Endodermal cell (in vitro differentiated cells): Measurements from ENCODE around the gene DNTT. TPM values are rescaled to one million over a fixed set of nuclear protein-coding genes. Genes with fewer than 3 reads are reported as not detected.

ENCODE experiments used
- DNase-seq: peaks from one replicate; pipeline ENCODE4 v3.0.0-alpha.2; 2017
- H3K27ac ChIP-seq: 2 replicates; pipeline ENCODE4 v1.5.1; 2013; ENCODE audit warnings: mild to moderate bottlenecking, low read depth, low read length, moderate library complexity
- H3K27me3 ChIP-seq: 2 replicates; pipeline ENCODE4 v1.6.1; 2013; ENCODE audit warnings: mild to moderate bottlenecking, low read length, moderate library complexity; ENCODE audit not compliant: insufficient read depth, control insufficient read depth, poor library complexity, severe bottlenecking
- H3K36me3 ChIP-seq: 2 replicates; pipeline ENCODE4 v1.7.0; 2013; ENCODE audit warnings: mild to moderate bottlenecking, low read length, moderate library complexity; ENCODE audit not compliant: control insufficient read depth, insufficient read depth
- H3K4me1 ChIP-seq: one replicate; pipeline ENCODE4 v1.7.0; 2013; ENCODE audit warnings: low read length; ENCODE audit not compliant: control insufficient read depth, insufficient read depth
- H3K4me3 ChIP-seq: 2 replicates; pipeline ENCODE4 v1.5.1; 2013; ENCODE audit warnings: mild to moderate bottlenecking, low read length, moderate library complexity
- H3K9ac ChIP-seq: 2 replicates; pipeline ENCODE4 v1.6.1; 2013; ENCODE audit warnings: mild to moderate bottlenecking, low read length, moderate library complexity; ENCODE audit not compliant: poor library complexity, severe bottlenecking; ENCODE audit errors: extremely low read depth
- H3K9me3 ChIP-seq: 2 replicates; pipeline ENCODE4 v1.6.1; 2013; ENCODE audit warnings: mild to moderate bottlenecking, low read length, moderate library complexity; ENCODE audit not compliant: control insufficient read depth
- H3K27ac Mint-ChIP-seq: 2 replicates; pipeline ENCODE4 v1.8.0; 2020; ENCODE audit warnings: mixed read lengths
- H3K27me3 Mint-ChIP-seq: 2 replicates; pipeline ENCODE4 v1.8.0; 2021; ENCODE audit warnings: mild to moderate bottlenecking, mixed read lengths; ENCODE audit not compliant: insufficient read depth
- H3K36me3 Mint-ChIP-seq: 2 replicates; pipeline ENCODE4 v1.8.0; 2020; ENCODE audit warnings: low read depth, mixed read lengths
- H3K4me1 Mint-ChIP-seq: 2 replicates; pipeline ENCODE4 v1.8.0; 2020; ENCODE audit warnings: mixed read lengths
- H3K4me3 Mint-ChIP-seq: 2 replicates; pipeline ENCODE4 v1.8.0; 2020; ENCODE audit warnings: mild to moderate bottlenecking, moderate library complexity, mixed read lengths
- H3K9me3 Mint-ChIP-seq: 2 replicates; pipeline ENCODE4 v1.8.0; 2020; ENCODE audit warnings: mild to moderate bottlenecking, mixed read lengths
- CTCF ChIP-seq: fragments of 200-600 bp; sonication (generic); conservative IDR thresholded peaks from 2 replicates; pipeline ENCODE4 v1.5.0; 2021; ENCODE audit warnings: antibody characterized with exemption, mild to moderate bottlenecking
- WGBS, 2 experiments: methylation state at CpG; one replicate each; pipeline versions ENCODE4 v1.1.5 to v1.1.7; 2013; ENCODE audit warnings: missing lambda C conversion rate in 2 of 2, mixed read lengths in 1 of 2; ENCODE audit not compliant: insufficient coverage in 1 of 2, insufficient read length in 1 of 2; 5-methylcytosine and 5-hydroxymethylcytosine counted together
- total RNA-seq, 2 donors: library from RNA; stranded (reverse); fragmentation: NEBNext Ultra II Directional in 1 of 2; extraction: Animal tissue kit (Norgen Biotek cat#: 25700) in 1 of 2; gene quantifications; 2 replicates in 1 of 2; 3 replicates in 1 of 2; pipeline ENCODE4 v1.2.1, GENCODE V29; 2021

Gene DNTT
- total RNA-seq, 2 donors from 2014 or later, result not detected

GRCh38 chr10:96313344-96313743 lies 9.1 kb downstream of the DNTT start:
- WGBS, 2 experiments, result 80 to 97% methylated on average over 1 to 2 of the region's 2 CpGs
- H3K36me3 Mint-ChIP-seq, result no peaks in the 10 kb centered on the region
- TF ChIP-seq CTCF, result no peak

GRCh38 chr10:96317067-96317833 lies 13.0 kb downstream of the DNTT start:
- Histone ChIP-seq H3K27ac (no peak overlapping the region), H3K36me3 (no peaks in the 10 kb centered on the region), H3K4me1 (peaks cover 2% of the 10 kb centered on the region), H3K9ac (no peak overlapping the region), H3K27me3 (peaks cover 47% of the 10 kb centered on the region), H3K4me3 (no peak overlapping the region), H3K9me3 (no peaks in the 10 kb centered on the region)
- peak; percentile 22 for TF ChIP-seq CTCF
- H3K27me3 Mint-ChIP-seq, result peaks cover 30% of the 10 kb centered on the region
- H3K9me3 Mint-ChIP-seq, result no peaks in the 10 kb centered on the region
- peaks cover 9% of the 10 kb centered on the region for H3K4me1 Mint-ChIP-seq
- H3K27ac Mint-ChIP-seq, result no peak overlapping the region
- no peak for DNase-seq
- 83 to 100% methylated on average over 1 to 3 of the region's 4 CpGs for WGBS, 2 experiments
- H3K4me3 Mint-ChIP-seq, result no peak overlapping the region
- no peaks in the 10 kb centered on the region for H3K36me3 Mint-ChIP-seq

More at GRCh38 chr10:96313344-96313743, 9.1 kb downstream of the DNTT start:
- no peaks in the 10 kb centered on the region for H3K9me3 Mint-ChIP-seq
- peaks cover 34% of the 10 kb centered on the region for H3K4me1 Mint-ChIP-seq
- no peak for DNase-seq
- H3K9me3 ChIP-seq, result no peaks in the 10 kb centered on the region
- no peaks in the 10 kb centered on the region for H3K27me3 Mint-ChIP-seq
- no peak overlapping the region for H3K27ac ChIP-seq
- no peak overlapping the region for H3K4me3 ChIP-seq
- H3K9ac ChIP-seq, result no peak overlapping the region
- H3K27me3 ChIP-seq, result peaks cover 8% of the 10 kb centered on the region
- H3K36me3 ChIP-seq, result no peaks in the 10 kb centered on the region
- no peak overlapping the region for H3K27ac Mint-ChIP-seq
- no peak overlapping the region for H3K4me3 Mint-ChIP-seq
- H3K4me1 ChIP-seq, result peaks cover 18% of the 10 kb centered on the region

- Histone ChIP-seq H3K9ac (no peak overlapping the region), H3K4me3 (no peak overlapping the region), H3K36me3 (no peaks in the 10 kb centered on the region), H3K27me3 (peaks cover 73% of the 10 kb centered on the region), H3K9me3 (no peaks in the 10 kb centered on the region), H3K27ac (no peak overlapping the region), H3K4me1 (peaks cover 4% of the 10 kb centered on the region)
- no peaks in the 10 kb centered on the region for H3K36me3 Mint-ChIP-seq
- DNase-seq, result no peak
- H3K27me3 Mint-ChIP-seq, result peaks cover 56% of the 10 kb centered on the region
- no peak overlapping the region for H3K27ac Mint-ChIP-seq
- no peaks in the 10 kb centered on the region for H3K9me3 Mint-ChIP-seq
- no peak for TF ChIP-seq CTCF
- no peak overlapping the region for H3K4me3 Mint-ChIP-seq
- peaks cover 15% of the 10 kb centered on the region for H3K4me1 Mint-ChIP-seq
- 63% methylated on average over 2 of the region's 3 CpGs; no CpG with 5 or more reads in 1 of the 2 experiments for WGBS, 2 experiments
These were observed 15.7 kb downstream of the DNTT start for GRCh38 chr10:96319754-96320474.
